Measurements from ENCODE around the gene C2orf69.
A peak's percentile ranks its signal among the peaks of the same experiment; 100 is the strongest.

Gene C2orf69

DNA sequence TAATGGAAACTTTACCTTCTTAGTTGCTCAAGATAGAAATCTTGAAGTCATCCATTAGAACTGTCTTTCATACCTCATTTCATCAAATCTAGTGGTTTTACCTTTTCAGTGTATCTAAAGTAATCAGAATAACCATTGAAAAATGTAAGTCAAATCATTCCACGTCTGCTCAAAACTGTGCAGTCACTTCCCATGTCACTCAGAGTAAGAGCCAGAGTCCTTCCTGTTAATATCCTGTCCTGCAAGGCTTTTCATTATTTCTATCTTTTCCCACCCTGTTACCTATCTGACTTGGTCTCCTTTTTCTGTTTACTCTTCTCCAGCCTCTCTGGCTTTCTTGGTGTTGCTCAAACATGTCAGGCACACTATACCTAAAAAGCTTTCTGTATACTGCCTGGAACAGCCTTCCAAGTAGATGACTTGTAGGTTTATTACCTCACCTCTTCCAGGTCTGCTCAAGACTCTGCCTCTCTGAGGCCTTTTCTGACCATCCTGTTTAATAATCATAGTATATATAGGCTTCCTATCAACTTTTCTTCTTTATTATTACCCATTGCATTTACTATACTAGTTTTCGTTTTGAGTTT is 3.4 kb downstream of the C2orf69 start:
- no peak for DNase-seq (ENCODE audit: low read depth in 3 of 3)

DNA sequence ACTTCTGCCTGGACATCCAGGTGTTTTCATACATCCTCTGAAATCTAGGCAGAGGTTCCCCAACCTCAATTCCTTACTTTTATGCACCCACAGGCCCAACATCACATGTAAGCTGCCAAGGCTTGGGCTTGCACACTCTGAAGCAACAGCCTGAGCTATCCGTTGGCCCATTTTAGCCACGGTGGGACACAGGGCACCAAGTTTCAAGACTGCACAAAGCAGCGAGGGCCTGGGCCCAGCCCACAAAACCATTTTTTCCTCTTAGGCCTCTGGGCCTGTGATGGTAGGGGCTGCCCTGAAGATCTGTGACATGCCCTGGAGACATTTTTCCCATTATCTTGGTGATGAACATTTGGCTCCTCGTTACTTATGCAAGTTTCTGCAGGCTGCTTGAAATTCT is 5.9 kb downstream of the C2orf69 start:
- no peak for DNase-seq (ENCODE audit: low read depth in 3 of 3)

DNA sequence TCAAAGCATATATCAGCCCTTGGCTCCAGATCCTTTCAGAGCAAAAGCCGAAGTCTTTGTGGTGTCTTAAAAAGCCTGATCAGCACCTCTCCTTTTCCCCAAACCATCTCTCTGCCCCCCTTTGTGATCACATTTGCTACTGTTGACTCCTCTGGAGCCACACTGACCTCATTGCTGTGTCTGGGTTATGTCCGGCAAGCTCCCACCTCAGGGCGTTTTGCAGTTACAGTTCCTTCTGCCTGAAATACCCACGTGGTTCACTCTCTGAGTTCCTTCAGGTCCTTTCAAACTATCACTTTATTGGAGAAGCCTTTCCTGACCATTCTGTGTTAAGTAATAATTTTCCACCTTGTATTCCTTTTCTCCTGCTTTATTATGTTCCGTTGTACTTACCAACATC is 11.8 kb downstream of the C2orf69 start:
- DNase-seq (ENCODE audit: low read depth in 3 of 3), result no peak

DNA sequence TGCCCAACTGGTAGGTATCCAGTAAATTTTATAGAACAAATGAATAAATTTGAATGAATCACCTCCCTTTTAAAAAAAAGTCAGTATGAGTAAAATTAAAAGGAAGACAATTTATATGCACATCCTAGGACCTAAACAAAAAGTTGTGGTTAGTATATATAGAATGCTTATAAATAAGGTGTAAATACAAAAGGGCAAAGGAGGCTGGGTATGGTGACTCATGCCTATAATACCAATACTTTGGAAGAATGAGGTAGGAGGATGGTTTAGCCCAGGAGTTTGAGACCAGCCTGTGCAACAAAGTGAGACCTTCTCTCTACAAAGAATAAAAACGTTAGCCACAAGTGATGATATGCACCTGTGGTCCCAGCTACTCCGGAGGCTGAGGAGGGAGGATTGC is 12.8 kb downstream of the C2orf69 start:
- DNase-seq (ENCODE audit: low read depth in 3 of 3), result no peak

DNA sequence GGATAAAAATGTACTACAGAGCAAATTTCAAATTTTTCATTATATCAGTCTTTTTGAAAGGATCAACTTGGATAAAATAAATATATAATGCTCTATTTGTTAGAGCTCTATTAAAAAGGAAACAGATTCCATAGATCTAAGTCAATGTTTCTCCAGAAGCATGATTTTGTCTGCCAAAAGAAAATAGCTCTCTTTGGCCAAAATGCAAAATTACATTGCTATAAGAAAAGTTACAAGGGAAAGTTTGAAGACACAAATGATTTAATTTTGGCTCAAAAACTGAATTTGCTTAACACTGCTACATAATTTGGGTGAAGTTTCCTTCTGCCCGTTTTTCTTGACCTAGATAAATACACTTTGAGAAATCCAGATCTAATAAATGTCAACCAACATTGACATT is 15.7 kb downstream of the C2orf69 start:
- DNase-seq (ENCODE audit: low read depth in 3 of 3), result no peak

DNA sequence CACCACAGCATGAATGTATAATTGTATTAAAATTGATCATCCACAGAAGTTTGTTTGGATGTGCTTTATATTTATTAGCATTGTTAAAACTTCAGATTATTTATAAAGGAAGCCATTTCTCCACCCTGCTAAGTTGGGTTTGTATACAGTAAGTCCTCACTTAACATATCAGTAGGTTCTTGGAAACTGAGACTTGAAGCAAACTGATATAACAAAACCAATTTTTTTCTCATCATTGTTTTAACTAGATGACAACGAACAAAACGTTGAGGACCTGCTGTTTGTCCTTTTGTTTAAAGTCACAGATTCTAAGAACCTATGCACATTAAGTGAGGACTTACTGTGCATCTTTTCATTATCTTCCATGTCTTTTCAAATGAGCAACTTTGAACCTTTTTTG is 17.1 kb downstream of the C2orf69 start:
- no peak for DNase-seq (ENCODE audit: low read depth in 3 of 3)

DNA sequence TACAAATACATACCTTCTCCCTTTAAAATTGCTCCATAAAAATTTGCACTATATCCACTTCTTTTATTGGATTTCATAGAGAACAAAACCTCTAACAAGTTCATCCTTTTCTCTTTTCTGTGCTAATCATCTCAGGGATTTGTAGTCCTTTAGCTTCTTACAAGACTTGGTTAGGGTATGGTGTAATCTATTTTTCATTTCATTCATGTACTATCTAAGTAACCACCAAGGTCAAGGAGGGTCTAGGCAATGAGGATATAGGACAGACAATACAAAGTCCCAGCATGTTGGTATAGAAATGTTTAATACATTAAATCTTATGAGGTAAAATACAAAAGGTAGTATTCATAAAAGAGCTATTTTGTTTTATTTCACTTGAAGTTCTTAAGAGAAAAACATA is 17.5 kb downstream of the C2orf69 start:
- no peak for DNase-seq (ENCODE audit: low read depth in 3 of 3)

DNA sequence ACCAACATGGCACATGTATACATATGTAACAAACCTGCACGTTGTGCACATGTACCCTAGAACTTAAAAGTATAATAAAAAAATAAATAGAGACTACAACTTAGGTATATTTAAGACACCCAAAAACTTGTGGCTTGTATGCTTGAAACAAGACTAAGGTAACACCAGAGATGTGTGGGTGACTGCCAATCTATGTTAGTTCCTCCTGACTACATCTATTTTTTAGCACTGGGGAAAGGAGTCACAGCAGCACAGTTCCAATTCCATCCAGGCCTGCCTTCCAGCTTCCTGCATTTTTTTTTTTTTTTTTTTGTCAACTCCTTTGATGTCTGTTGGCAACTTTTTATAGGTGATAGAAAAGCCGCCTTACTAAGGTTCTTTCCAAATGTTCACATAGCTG is 18.2 kb downstream of the C2orf69 start:
- no peak for DNase-seq (ENCODE audit: low read depth in 3 of 3)

DNA sequence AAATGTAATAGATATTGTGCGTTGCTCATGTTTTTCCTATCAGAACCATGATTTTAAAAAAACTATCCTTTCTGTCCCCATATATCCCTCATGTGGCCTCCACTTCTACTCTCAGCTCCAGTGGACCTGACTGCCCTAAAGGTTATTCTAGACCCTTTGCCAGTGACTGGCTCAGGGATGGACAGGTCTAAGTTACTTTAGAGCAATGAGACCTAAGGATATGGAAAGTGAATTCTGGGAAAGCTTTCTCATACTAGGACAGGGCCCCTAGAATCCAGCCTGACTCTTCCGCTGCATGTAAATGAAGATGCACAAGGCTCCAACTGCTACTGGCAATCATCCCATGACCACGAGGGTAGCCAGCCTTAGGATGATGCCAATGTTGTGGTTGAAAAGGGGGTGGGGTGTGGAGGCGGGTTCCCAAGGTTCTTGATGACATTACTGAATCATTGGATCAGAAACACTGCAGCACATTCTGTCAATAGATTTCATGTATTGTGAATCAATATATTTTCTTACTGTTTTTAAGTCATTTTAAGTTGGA is 21.3 kb downstream of the C2orf69 start:
- no peak for DNase-seq (ENCODE audit: low read depth in 3 of 3)

DNA sequence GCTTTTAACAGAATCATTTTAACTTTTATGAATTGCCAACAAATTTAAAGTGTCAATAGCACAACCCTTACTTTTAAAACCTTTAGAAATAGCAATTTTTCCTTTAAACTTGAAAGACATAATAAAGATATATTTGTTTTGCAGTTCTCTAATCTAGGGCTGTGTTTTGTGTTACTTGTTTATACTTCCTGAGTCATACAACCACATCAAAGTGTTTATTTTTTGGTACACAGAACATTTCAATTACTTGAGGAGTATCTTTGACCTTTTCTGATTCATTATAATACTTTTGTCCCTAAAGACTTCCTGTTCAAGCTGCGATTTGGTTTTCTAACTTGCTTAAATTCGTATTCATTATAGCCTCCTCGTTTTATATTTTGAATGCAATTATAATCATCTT is 22.4 kb downstream of the C2orf69 start:
- no peak for DNase-seq (ENCODE audit: low read depth in 3 of 3)

DNA sequence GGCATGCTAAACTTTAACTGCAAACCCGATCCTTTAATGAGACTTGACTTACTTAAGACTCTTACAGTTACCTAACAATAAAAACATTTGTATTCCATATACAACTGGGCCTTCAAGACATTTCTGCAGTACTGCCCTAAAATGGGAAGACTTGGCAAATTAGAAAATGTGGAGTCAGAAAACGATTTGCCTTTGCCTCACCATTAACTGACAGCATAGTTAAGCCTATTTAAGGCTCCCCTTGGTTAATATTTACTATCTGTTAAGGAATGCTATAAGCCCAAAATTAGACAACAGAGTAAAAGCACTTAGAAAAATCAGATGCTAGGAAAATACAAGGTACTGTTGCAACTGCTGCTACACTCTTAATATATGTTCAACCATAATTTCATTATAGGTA is 25.5 kb downstream of the C2orf69 start:
- no peak for DNase-seq (ENCODE audit: low read depth in 3 of 3)

DNA sequence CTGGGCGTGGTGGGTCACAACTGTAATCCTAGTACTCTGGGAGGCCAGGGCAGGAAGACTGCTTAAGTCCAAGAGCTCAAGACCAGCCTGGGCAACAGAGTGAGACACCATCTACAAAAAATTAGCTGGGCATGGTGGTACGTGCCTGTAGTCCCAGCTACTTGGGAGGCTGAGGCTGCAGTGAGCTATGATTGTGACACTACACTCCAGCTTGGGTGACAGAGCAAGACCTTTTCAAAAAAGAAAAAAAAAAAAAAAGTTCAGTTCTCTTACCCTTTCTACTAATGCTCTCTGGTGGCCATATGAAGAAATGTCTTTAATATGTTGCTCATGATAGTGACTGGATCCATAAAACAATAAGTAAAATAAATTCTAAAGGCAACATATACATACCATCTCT is 29.3 kb downstream of the C2orf69 start:
- DNase-seq (ENCODE audit: low read depth in 3 of 3), result no peak

DNA sequence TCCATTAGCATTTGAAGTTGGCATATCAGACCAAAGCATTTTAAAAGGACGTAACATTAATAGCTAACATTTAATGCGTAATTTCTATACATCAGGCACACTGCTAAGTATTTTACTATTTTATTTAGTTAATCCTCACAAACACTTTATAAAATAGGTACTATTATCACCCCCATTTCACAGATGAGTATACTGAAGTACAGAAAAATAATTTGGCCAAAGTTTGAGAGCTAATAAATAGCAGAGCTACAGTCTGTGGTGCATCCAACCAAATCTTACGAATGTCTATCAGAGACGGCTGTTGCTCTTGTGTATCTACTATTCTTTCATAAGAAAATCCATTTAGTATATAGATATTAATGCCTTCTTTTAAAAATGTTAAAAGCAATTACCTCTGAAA is 32.3 kb downstream of the C2orf69 start:
- DNase-seq (ENCODE audit: low read depth in 3 of 3), result no peak

DNA sequence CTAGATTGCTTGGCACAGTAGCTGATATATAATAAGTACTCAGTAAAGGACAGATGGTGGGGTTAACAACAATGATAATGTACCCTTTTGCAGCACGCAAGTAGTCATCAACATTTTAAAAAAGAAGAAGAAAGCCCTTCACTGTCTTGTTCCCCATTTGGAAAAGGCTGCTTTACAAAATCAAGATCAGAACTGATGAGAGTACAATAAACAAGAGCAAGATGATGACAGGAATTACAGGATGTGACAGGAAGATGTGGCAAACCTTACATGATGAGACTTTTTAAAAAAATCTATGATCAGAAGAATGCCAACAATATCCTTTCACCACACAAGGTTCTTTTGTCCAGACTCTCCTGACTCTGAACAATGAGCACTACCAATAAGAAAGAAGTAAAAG is 35.1 kb downstream of the C2orf69 start:
- no peak for DNase-seq (ENCODE audit: low read depth in 3 of 3)

DNA sequence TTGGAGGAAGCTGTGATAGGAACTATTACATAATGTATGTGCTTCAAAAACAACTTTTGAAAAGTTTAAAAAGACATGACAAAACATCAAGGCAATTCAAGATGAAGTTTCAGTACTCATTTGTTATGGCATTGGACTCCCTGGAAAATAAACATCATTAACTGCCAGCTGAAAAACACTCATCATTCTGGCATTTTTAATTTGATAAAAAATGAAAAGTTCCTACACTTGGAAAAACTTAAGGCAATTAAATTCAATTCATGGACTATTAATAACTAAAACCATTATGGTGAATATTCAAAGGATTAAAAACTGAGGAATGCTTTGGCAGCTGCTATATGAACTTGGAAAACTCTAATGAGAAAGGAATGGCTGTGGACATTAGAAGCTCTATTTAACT is 35.7 kb downstream of the C2orf69 start:
- no peak for DNase-seq (ENCODE audit: low read depth in 3 of 3)

DNA sequence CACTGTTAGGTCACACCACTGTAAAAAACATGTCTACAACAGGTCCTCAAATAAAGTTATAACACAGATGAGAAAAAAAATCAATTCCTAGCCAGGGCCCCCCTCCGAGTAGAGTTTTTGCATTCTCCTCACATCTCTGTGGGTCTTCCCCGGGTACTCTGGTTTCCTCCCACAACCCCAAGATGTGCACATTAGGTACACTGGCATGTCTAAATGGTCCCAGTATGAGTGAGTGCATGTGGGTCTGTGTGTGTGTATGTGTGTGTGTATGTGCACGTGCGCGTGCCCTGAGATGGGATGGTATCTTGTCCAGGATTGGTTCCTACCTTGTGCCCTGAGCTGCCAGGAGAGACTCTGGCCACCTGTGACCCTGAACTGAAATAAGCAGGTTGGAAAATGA is 39.3 kb downstream of the C2orf69 start:
- DNase-seq (ENCODE audit: low read depth in 3 of 3), result no peak

DNA sequence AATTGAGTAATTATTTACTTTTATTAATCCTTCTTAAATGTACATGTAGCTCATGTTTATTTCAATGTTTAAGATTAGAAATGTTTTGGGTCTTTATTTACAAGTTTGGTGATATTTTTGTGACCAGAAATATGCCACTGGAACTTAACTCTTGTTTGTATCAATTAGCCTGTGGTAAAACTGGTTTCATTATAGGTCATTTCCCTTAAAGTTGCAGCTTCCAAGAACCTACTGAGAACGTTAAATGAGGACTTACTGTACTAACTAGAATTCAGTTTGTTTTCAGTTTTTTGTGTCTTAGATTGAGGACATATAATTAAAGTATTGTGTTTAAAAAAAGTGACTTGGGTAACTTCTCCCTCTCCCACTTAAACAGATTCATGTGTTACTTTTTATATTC is 39.9 kb downstream of the C2orf69 start:
- DNase-seq (ENCODE audit: low read depth in 3 of 3), result no peak

DNA sequence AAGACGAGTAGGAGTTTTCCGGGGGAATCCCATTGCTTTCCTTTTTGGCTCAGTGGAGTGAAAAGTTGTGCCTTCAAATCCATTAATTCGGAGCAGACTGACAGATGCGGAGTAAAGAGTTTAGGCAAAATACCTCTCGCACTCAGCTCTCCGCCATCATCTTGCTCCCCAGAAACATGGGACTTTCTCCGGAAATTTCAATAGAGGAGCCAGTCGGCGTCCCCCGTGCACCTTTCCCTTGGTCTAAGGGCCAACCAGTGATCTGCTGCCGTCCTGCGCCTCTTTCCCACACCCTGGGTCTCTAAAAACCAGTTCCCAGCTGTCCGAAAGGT is 43.9 kb downstream of the C2orf69 start:
- DNase-seq (ENCODE audit: low read depth in 3 of 3), result no peak

DNA sequence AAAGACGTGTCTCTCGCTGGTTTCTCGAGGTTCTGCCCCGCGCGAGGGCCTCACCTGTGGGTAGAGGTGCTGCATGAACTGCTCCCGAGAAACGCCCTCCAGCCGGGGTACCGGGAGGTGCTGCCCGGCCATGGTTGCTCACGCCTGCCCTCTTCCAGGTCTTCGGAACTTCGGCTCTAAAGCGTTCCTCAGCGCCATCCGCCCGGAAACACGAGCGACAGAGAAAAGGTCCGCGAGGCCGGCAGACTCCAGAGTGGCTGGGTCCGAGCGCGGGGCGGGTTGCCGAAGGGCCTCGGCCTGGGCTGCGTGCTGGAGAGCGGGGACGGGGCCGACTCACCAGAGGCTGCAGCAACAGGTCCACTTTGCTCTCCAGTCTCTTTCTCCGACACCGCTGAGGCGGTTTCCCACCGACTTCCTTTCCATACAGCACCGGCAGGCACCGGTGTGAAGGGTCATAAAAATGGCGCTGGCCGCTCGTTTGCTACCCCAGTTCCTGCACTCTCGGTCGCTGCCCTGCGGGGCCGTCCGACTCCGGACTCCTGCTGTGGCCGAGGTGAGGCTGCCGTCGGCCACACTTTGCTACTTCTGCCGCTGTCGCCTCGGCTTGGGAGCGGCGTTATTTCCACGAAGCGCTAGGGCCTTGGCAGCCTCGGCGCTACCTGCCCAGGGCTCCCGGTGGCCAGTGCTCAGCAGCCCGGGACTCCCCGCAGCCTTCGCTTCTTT is 44.4 kb downstream of the C2orf69 start, which contains the start of the genes MAIP1 and TYW5:
MAIP1 (plus strand) TSS at position 244 of the 723 bp plus-strand sequence; CDS start at position 461, 217 bp downstream.
TYW5 (minus strand) TSS at position 153 of the 723 bp plus-strand sequence; CDS start at position 132, 21 bp downstream.
- peak; percentile 56 to 68 (median 61) for DNase-seq (ENCODE audit: low read depth in 3 of 3)

DNA sequence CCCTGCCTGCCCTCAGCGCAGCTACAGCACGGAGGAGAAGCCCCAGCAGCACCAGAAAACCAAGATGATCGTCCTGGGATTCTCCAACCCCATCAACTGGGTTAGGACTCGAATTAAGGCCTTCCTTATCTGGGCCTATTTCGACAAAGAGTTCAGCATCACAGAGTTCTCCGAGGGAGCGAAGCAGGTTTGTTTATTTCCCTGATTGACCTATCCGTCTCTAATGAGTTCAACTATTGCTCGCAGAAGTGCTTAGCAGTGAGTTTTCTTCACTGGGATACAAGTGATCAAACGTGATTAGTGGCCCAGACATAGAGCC is 44.9 kb downstream of the C2orf69 start:
- no peak for DNase-seq (ENCODE audit: low read depth in 3 of 3)

DNA sequence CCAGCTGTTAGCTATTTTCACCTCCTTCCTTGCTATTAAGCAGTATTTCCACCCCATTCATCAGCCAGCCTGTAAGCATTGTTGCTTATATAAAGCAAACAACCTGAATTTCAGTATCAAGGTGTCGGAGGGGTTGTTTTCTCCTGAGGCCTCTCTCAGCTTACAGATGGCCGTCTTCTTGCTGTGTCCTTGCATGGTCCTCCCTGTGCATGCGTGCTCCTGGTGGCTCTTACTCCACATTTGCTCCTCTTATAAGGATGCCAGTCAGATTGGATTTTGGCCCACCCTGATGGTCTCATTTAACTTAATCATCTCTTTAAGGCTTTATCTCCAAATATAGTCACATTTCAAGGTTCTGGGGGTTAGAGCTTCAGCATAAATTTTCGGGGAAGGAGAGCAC is 46.9 kb downstream of the C2orf69 start:
- no peak for DNase-seq (ENCODE audit: low read depth in 3 of 3)

DNA sequence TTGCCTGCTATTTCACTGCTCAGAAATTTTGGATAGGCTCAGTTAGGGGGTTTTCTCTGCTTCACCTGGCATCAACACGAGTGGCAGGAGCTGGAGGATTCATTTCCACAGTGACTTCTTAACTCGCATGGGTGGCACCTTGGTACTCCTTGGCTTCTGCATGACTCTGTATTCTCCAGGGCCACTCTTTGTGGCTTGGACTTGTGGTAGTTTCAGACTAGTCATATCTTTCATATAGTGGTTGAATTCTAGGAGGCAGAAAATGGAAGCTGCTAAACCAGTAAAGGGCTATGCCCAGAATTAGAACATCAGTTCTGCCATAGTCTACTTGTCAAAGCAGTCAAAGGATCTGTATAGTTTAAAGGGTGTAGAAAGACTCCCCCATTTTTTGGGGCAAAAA is 51.1 kb downstream of the C2orf69 start:
- no peak for DNase-seq (ENCODE audit: low read depth in 3 of 3)

DNA sequence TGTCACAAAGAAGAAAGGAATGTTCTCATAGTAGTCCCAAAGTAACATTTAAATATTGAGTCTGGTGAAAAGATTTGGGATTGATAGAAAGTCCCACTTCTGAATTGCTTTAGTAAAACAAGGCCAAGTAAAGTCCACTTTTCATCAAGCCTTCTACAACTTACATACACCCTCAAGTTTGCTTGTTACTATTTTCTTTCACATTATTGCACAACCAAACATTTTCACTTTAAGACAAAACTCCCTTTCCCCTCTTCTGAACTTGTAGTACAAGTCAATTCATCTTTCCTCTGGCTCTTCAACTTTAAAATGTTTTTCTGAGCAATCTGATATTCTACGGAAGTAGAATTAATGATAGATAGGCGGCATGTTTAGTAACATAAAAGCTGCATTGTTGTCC is 55.3 kb downstream of the C2orf69 start:
- DNase-seq (ENCODE audit: low read depth in 3 of 3), result no peak

DNA sequence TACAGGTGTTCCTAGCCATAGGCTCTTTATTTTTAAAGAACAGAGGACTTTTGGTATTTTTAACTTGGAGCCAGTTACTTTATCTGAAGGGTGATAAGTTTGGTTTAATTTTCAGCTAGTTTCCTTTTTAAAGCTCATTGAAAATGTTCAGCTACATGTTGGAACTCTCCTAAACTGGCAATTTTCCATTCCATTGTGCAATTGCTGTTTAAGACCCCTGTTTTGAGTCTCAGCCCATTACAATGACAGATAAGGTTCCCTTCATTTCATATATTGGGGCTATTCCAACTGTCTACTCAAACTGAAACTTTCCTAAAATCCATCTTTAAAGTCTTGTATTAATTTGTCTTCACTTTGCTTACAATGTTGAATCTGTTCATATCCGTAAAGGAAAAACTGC is 55.9 kb downstream of the C2orf69 start:
- DNase-seq (ENCODE audit: low read depth in 3 of 3), result no peak
